Right forelimb (tissue), 1 donor: Measurements from ENCODE around the gene EME2.

ENCODE experiments used
- DNase-seq: peaks from one replicate; pipeline ENCODE4 v3.0.0-alpha.2; 2018

The EME2 gene

GRCh38 chr16:1779741-1780676 is 7.4 kb downstream of the EME2 start:
- no peak for DNase-seq

- no peak for DNase-seq
Measured at GRCh38 chr16:1780677-1781072, 8.1 kb downstream of the EME2 start.

GRCh38 chr16:1781254-1781653 is 8.6 kb downstream of the EME2 start:
- DNase-seq = peak; percentile 38

- no peak for DNase-seq
Measured at GRCh38 chr16:1781758-1782407, 9.3 kb downstream of the EME2 start.

GRCh38 chr16:1782408-1783264 is 10.0 kb downstream of the EME2 start, which contains the start of the genes NUBP2 and SPSB3:
Gene NUBP2, plus strand, starts transcription at chr16:1782960. Its CDS starts 61 bp downstream, at chr16:1783021.
Gene SPSB3, minus strand, starts transcription at chr16:1782571. Its CDS starts 1,088 bp downstream, at chr16:1781483.
- peak; percentile 99 for DNase-seq

GRCh38 chr16:1784977-1785845 is 12.6 kb downstream of the EME2 start:
- DNase-seq = peak; percentile 27

- no peak for DNase-seq
Measured at GRCh38 chr16:1785846-1786170, 13.2 kb downstream of the EME2 start.

- peak; percentile 23 for DNase-seq
Measured at GRCh38 chr16:1786242-1787055, 13.8 kb downstream of the EME2 start.

- no peak for DNase-seq
Measured at GRCh38 chr16:1787056-1787321, 14.4 kb downstream of the EME2 start.

GRCh38 chr16:1787322-1788094 is 14.9 kb downstream of the EME2 start:
- peak; percentile 17 for DNase-seq

GRCh38 chr16:1788095-1788707 is 15.6 kb downstream of the EME2 start:
- DNase-seq = peak; percentile 34

- peak; percentile 41 for DNase-seq
Measured at GRCh38 chr16:1788708-1789100, 16.1 kb downstream of the EME2 start.

- no peak for DNase-seq
Measured at GRCh38 chr16:1789643-1790045, 17.0 kb downstream of the EME2 start.

GRCh38 chr16:1790261-1790610 is 17.6 kb downstream of the EME2 start:
- no peak for DNase-seq

GRCh38 chr16:1790611-1791255 is 18.1 kb downstream of the EME2 start:
- no peak for DNase-seq

- no peak for DNase-seq
Measured at GRCh38 chr16:1791256-1791942, 18.8 kb downstream of the EME2 start.

- DNase-seq = no peak
Measured at GRCh38 chr16:1791943-1792812, 19.6 kb downstream of the EME2 start.
